NCI-H2081 treated with DMSO at 0.1 percent for 48 hours (cell line): ENCODE results near the gene C5orf52.
"Not testable (repeated sequence)": the region's sequence is repeated elsewhere in the genome, so short reads cannot be mapped to it uniquely, and the experiment has no call there.

Source experiments
- DNase-seq: peaks from one replicate; lab custom pipeline; 2025; lab: John Stamatoyannopoulos, UW

Gene C5orf52

GRCh38 chr5:157670662-157671591 is at the start of gene C5orf52:
C5orf52 (plus strand) TSS chr5:157671533; CDS start chr5:157671615, 82 bp downstream.
- no peak for DNase-seq

GRCh38 chr5:157624144-157624543 is 47.2 kb upstream of the C5orf52 start:
- no peak for DNase-seq

DNA sequence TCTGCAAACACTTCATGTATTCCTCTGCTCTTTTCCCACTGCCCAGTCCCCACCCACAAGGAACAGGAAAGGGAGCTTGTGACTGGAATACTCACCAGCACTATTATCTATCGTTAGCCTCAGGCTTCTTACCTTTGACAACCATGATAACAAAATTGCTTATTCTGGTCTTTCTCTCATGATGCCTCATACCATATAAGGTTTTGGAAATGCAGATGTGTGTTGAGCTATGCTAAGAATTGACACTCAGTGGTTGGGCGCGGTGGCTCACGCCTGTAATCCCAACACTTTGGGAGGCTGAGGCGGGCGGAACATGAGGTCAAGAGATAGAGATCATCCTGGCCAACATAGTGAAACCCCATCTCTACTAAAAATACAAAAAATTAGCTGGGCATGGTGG is 44.5 kb upstream of the C5orf52 start:
- no peak for DNase-seq

DNA sequence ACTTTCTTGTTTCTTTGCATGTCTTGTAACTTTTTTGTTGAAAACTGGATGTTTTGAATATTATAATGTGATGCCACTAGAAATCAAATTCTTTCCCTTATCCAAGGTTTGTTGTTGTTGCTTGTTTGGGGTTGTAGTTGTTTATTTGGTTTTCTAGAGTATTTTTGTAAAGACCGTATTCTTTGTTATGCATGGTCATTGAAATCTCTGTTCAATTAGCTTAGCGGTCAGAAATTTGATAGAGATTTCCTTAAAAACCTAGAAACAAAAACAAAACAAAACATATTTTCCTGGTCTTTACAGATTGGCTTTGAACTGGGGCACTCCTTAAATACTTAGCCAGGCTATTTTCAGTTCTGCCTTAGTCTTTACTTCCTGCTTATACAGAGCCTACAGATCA is 41.0 kb upstream of the C5orf52 start:
- no peak for DNase-seq

- DNase-seq, result no peak
These were observed 30.8 kb upstream of the C5orf52 start for GRCh38 chr5:157640406-157641066.

DNA sequence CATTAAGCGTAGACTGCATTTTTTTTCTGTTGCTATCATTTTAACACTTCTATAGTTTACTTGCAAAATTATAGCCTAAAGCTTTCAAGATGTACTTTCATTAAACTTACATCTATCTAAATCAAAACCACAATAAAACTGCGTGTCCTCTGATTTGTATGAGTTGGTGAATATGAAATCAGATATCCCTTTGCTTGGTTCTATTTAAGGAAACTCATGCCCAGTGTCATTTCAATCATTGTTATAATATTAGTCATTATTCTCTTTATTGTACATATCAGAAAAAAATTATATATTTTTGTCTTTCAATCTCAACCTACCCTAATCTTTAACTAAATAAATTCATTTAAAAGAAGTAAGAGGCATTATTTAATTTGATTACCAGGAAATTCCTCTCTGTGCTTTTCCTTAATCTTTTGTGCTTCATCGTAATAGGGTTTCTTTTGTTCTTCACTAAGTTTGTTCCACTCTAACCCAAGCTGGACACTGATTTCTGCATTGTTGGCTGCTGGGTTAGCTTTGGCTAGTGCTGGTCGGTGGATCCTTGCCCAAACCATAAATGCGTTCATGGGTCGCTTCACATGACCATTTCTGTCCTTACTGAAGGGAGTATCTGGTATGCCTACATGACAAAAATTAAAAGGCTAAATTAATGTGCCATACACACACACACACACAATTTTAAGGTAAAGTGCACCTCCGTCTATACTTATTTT is 22.9 kb upstream of the C5orf52 start:
- DNase-seq, result no peak

DNA sequence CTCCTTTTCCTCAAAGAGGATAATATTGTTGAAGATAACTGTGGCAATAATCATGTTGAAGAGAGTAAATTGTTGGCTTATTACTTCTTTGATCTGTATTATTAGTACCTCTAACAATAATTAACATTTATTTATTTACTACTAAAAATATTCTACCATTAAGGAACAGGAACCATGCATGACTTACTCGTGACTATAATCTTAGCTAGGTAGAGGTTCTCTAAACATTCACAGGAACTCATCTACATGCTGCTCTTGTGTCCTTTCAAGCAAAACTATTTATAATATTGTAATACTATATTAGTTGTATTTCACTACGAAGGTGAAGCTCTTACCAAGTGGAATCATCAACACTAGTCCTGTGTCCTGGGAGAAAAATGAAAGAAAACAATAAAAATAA is 22.2 kb upstream of the C5orf52 start:
- DNase-seq, result no peak

DNA sequence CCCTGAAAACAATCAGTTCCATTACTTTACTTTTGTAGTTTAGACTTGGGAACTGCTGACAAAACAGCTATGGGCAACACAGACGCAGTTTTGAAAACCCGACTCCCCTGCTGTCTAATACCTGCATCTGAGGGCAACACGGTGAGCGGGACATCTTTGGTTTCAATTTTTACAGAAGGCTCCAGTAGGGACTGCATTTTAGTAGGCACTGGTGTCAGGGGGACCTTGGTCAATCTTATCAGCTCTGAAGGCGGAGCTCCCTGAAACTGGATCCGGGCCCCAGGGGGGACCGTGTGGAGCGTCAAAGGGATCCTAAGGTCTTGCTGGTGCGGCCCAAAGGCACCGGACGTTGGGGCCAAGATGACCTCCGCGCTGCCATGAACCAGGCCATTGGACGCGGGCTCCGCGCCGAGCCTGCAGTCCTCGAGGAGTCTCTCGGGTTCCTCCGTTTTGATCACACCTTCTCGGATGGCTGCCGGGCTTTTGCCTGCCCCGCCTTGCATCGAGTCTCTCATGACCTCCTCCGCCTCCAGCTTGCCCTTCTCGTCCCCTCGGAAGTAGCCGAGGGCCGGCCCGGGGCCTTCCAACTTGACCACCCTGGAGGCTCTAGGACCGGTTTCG is 20.2 kb upstream of the C5orf52 start:
- no peak for DNase-seq

- DNase-seq, result no peak
These were observed 19.5 kb upstream of the C5orf52 start for GRCh38 chr5:157651623-157652376.

GRCh38 chr5:157652377-157652692 is 19.0 kb upstream of the C5orf52 start, which contains the start of gene SOX30:
SOX30 (minus strand) TSS chr5:157652438; CDS start chr5:157652078, 360 bp downstream.
- no peak for DNase-seq

DNA sequence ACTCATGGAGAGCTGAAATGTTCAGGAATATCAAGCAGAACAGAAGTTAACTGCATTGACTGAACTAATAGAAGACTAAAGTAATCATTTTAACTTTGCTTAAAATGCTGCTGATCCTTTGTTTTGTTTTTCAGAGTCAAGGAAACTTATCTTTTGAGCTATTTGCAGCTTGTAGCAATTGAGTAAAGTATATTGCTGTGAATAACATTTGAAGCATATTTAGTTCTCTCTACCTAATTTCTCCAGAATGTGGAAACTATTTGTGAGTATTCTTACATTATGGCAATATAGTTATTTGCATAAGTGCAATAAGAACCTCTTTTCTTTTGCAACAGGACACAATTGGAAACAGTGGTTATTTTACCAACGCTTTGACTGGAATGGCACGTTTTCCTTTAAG is 13.8 kb upstream of the C5orf52 start:
- no peak for DNase-seq

DNA sequence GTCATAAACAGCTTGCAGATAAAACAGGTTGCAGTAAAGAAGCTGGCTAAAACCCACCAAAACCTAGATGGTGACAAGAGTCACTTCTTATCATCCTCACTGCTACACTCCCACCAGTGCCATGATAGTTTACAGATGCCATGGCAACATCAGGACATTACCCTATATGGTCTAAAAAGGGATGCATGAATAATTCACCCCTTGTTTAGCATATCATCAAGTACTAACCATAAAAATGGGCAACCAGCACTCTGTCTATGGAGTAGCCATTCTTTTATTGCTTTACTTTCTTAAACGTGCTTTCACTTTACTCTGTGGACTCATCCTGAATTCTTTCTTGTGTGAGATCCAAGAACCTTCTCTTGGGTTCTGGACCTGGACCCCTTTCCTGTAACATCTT is 12.4 kb upstream of the C5orf52 start:
- DNase-seq, result no peak

DNA sequence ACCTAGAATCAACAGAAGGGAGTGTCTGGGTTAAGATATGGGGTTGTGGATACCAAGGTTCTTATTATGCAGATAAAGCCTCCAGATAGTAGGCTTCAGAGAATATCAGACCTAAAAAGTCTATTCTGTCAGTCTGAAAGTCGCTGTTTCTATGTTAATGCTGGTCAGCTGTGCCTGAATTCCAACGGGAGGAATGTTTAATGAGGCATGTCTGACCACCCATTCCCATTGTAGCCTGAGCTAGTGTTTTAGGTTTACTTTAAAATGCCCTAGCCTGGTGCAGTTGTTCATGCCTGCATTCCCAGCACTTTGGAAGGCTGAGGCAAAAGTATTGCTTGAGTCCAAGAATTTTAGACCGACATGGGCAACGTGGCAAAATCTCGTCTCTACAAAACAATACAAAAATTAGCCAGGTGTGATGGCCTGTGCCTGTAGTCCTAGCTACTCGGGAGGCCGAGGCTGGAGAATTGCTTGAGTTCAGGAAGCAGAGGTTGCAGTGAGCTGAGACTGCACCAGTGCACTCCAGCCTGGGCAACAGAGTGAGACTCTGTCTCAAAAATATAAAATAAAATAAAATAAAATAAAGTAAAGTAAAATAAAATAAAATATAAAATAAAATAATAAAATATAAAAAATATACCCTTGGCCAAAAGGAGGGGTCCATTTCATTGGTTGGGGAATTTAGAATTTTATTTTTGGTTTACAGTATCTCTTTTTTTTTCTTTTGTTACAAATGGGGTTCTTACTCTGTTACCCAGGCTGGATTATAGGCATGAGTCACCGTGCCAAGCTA is 11.3 kb upstream of the C5orf52 start:
- no peak for DNase-seq

DNA sequence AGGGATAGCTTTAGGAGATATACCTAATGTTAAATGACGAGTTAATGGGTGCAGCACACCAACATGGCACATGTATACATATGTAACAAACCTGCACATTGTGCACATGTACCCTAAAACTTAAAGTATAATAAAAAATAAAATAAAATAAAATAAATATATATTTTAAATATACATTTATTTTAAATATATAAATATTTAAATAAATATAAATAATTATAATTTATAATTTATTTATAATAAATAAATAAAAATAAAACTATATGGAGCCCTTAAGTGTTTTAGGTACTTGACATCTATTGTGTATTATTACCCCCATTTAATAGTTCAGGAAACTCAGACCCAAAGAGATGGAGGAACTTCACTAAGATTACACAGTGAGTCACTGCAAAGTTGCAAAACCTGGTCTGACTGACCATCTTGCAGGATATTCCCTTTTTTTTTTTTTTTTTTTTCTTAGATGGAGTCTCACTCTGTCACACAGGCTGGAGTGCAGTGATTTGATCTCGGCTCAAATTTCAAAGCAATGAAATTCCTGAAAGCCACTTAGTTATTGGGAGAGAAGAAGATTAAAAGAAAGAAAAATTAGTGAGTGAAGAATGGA is 5.8 kb upstream of the C5orf52 start:
- no peak for DNase-seq

GRCh38 chr5:157668356-157668755 is 3.0 kb upstream of the C5orf52 start:
- no peak for DNase-seq

DNA sequence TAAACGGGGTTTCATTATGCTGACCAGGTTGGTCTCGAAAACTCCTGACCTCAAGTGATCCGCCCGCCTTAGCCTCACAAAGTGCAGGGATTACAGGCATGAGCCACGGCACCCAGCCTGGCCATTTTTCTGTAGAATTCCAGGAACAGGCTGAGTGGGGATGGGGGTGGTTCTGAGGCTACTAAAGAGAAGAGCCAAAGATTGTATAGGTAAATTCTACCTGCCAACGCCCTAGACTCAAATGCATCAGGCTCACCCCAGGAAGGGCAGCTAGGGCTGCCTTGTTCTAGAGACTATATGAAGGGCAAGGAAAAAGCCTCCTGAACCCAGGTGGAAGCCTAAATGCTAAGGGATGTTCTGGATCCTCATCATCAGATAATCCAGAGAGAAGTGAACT is 1.6 kb upstream of the C5orf52 start:
- no peak for DNase-seq

DNA sequence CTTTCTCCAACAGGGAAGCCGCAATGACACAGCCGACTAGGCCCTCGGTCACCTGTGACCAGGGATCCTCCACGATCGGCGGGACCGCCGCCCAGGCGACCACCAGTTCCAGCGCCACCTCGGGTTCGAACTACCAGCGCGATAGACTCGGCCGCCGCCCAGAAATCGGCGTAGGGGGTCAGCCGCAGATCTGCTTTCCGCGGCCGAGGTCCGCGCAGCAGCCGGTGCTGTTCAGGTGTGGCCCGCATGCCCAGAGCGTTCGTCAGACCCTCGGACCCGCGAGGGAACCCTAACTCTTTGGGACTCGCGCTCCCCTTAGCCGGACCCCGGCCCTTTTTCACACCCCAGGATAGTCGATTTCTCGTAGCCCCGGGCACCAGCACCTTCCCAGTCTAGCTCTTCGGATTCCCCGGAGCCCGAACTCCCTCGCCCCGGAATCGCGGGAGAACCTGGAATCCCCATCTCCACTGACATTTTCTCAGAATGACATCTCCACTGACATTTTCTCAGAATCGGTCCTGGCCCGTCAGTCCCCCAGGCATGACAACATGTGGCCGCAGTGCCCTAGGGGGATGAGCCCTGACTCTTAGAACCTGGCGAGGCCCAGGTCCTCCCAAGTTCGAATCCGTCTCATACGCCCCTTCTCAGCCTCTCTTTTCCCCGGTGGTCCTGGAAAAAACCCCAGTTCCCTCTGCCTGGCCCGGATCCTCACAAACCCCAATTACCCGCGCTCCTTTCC is 428 bp downstream of the C5orf52 start:
- DNase-seq, result no peak

DNA sequence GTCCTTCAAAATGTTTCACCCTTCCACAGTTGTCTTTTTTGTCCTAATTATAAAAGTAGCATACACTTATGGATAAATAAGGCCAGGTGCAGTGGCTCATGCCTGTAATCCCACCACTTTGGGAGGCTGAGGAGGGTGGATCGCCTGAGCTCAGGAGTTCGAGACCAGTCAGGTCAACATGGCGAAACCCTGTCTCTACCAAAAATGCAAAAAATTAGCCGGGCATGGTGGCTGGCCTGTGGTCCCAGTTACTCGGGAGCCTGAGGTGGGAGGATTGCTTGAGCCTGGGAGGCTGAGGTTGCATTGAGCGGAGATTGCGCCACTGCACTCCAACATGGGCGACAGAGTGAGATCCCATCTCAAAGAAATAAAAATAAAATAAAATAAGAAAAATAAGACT is 1.6 kb downstream of the C5orf52 start:
- no peak for DNase-seq

- DNase-seq, result not testable (repeated sequence)
These were observed 3.0 kb downstream of the C5orf52 start for GRCh38 chr5:157674351-157674750.

- DNase-seq, result no peak
These were observed 6.6 kb downstream of the C5orf52 start for GRCh38 chr5:157677931-157678330.
